Measurements from ENCODE around the gene SLC6A6.

DNA sequence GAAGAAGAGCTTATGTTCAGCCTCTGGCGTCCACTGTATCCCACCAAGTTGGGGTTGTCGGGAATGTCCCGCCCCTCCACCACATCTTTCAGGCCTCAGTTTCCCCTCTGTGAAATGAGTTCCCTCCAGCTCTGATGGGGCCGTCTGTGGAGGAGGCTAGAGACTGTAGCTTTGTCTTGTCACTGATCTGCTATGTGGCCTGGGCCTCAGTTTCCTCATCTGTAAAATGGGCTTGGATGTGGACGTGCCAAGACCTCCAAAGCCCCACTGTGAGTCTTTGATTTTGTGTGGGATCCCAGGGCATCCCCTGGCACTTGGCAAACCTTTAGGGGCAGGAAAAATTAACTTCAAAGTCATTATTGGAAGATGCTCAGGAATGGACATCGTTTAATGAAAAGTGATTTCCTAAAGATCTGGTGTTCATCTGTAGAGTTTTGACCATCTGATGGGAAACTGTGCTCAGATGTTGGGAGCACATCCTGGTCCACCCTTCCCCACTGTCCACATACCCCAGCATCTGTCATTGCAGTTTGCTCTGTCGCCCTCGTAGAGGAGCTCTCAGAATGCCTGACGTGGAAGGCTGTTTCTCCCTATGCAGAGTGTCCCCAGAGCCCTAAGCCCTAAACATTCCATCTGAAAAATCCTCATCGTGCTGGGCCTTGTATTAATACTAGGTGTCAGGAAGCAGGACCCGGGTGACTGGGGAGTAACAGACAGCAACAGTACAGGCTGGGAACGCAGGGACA is 28.5 kb downstream of the SLC6A6 start:
- TF ChIP-seq CTCF (IDR thresholded peaks at IDR 0.05; ENCODE audit: borderline replicate concordance, extremely low read depth, low read length, poor library complexity, severe bottlenecking) (no peak), EZH2 (IDR thresholded peaks at IDR 0.05; ENCODE audit: borderline replicate concordance, low read depth, low read length, severe bottlenecking) (no peak)
